HL-60 (cell line): Measurements from ENCODE around the gene UCP2.

Experiments used
- GABPA ChIP-seq: IDR thresholded peaks from 2 replicates; pipeline ENCODE4 v1.6.1; 2012; ENCODE audit warnings: low read depth
- POLR2AphosphoS5 ChIP-seq: IDR thresholded peaks from 2 replicates; pipeline ENCODE4 v1.6.1; 2012; ENCODE audit warnings: low read depth
- SPI1 ChIP-seq: IDR thresholded peaks from 2 replicates; pipeline ENCODE4 v1.6.1; 2012; ENCODE audit warnings: low read depth, mild to moderate bottlenecking, borderline replicate concordance
- TF ChIP-seq, protein P1 (sequence below): IDR thresholded peaks from one replicate; pipeline ENCODE4 v1.5.1; 2011; ENCODE audit warnings: low read length, control low read depth, inconsistent platforms; ENCODE audit not compliant: insufficient read depth
- TF ChIP-seq, protein P2 (sequence below): IDR thresholded peaks from 2 replicates; pipeline ENCODE4 v1.6.1; 2012; ENCODE audit warnings: low read depth; ENCODE audit not compliant: insufficient replicate concordance

DNA sequence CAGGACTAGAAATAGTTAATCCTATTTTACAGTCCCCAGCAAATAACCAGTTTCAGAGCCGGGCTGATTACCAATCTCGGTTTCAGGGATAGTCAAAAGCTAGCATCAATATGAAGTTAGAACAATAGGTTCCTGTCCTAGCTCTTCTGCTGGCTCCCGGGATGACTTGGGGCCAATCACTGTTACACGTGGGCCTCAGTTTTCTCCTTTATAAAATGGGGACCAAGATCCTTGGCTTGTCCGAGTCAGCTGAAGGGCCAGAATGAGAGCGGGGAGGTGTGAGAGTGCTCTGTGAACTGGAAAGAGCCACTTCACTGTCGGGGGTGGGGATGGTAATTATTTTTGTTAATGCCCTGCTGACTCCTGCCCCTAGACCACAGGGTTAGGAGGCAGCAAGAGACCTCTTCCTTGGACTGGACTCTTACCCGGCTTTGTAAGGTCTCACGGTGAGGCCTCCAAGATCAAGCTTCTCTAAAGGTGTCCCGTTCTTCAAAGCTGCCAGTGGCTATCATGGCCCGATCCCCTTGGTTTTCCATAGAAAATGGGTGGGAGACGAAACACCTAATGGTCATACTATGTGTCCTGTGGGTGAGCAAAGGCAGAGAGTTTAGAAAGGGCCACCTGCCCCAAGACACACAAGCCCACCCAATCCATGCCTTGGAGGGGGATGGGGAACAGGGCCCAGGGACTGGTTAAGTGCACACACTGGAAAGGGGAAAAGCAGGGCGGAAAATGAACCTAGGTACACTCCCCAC lies 1.4 kb downstream of the UCP2 start:
- TF ChIP-seq POLR2AphosphoS5 = no peak; the same call in 1 of the 2 replicates
- TF ChIP-seq, protein P1, sequence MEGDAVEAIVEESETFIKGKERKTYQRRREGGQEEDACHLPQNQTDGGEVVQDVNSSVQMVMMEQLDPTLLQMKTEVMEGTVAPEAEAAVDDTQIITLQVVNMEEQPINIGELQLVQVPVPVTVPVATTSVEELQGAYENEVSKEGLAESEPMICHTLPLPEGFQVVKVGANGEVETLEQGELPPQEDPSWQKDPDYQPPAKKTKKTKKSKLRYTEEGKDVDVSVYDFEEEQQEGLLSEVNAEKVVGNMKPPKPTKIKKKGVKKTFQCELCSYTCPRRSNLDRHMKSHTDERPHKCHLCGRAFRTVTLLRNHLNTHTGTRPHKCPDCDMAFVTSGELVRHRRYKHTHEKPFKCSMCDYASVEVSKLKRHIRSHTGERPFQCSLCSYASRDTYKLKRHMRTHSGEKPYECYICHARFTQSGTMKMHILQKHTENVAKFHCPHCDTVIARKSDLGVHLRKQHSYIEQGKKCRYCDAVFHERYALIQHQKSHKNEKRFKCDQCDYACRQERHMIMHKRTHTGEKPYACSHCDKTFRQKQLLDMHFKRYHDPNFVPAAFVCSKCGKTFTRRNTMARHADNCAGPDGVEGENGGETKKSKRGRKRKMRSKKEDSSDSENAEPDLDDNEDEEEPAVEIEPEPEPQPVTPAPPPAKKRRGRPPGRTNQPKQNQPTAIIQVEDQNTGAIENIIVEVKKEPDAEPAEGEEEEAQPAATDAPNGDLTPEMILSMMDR = no peak
- TF ChIP-seq, protein P2, sequence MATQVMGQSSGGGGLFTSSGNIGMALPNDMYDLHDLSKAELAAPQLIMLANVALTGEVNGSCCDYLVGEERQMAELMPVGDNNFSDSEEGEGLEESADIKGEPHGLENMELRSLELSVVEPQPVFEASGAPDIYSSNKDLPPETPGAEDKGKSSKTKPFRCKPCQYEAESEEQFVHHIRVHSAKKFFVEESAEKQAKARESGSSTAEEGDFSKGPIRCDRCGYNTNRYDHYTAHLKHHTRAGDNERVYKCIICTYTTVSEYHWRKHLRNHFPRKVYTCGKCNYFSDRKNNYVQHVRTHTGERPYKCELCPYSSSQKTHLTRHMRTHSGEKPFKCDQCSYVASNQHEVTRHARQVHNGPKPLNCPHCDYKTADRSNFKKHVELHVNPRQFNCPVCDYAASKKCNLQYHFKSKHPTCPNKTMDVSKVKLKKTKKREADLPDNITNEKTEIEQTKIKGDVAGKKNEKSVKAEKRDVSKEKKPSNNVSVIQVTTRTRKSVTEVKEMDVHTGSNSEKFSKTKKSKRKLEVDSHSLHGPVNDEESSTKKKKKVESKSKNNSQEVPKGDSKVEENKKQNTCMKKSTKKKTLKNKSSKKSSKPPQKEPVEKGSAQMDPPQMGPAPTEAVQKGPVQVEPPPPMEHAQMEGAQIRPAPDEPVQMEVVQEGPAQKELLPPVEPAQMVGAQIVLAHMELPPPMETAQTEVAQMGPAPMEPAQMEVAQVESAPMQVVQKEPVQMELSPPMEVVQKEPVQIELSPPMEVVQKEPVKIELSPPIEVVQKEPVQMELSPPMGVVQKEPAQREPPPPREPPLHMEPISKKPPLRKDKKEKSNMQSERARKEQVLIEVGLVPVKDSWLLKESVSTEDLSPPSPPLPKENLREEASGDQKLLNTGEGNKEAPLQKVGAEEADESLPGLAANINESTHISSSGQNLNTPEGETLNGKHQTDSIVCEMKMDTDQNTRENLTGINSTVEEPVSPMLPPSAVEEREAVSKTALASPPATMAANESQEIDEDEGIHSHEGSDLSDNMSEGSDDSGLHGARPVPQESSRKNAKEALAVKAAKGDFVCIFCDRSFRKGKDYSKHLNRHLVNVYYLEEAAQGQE = no peak
- TF ChIP-seq SPI1 = no peak
- no peak for TF ChIP-seq GABPA
